Ishikawa (cell line): ENCODE data around the gene CHIC1.

ENCODE experiments used
- CEBPB ChIP-seq: IDR thresholded peaks from 2 replicates; pipeline ENCODE4 v1.6.1; 2012
- CREB1 ChIP-seq: IDR thresholded peaks from 2 replicates; pipeline ENCODE4 v1.6.1; 2012; ENCODE audit warnings: low read depth
- EGR1 ChIP-seq: IDR thresholded peaks from 2 replicates; pipeline ENCODE4 v1.6.1; 2012
- EP300 ChIP-seq: IDR thresholded peaks from 2 replicates; pipeline ENCODE4 v1.6.1; 2012; ENCODE audit warnings: borderline replicate concordance
- FOXM1 ChIP-seq: IDR thresholded peaks from 2 replicates; pipeline ENCODE4 v1.6.1; 2012; ENCODE audit warnings: low read depth, borderline replicate concordance
- NFIC ChIP-seq: IDR thresholded peaks from 2 replicates; pipeline ENCODE4 v1.6.1; 2012
- RAD21 ChIP-seq: IDR thresholded peaks from 2 replicates; pipeline ENCODE4 v1.6.1; 2012; ENCODE audit warnings: low read depth
- REST ChIP-seq: IDR thresholded peaks from 2 replicates; pipeline ENCODE4 v1.6.1; 2012; ENCODE audit warnings: low read depth, mild to moderate bottlenecking
- TAF1 ChIP-seq: IDR thresholded peaks from 2 replicates; pipeline ENCODE4 v1.6.1; 2012; ENCODE audit warnings: low read depth, mild to moderate bottlenecking
- TCF12 ChIP-seq: IDR thresholded peaks from 2 replicates; pipeline ENCODE4 v1.6.1; 2012; ENCODE audit warnings: low read depth
- TEAD4 ChIP-seq: IDR thresholded peaks from 2 replicates; pipeline ENCODE4 v1.6.1; 2012
- USF1 ChIP-seq: IDR thresholded peaks from 2 replicates; pipeline ENCODE4 v1.6.1; 2012
- YY1 ChIP-seq: IDR thresholded peaks from 2 replicates; pipeline ENCODE4 v1.6.1; 2012; ENCODE audit warnings: low read depth
- ZBTB7A ChIP-seq: IDR thresholded peaks from 2 replicates; pipeline ENCODE4 v1.6.1; 2012; ENCODE audit warnings: low read depth
- TF ChIP-seq, protein P1 (sequence below): IDR thresholded peaks from 2 replicates; pipeline ENCODE4 v1.6.1; 2012

CHIC1 gene

DNA sequence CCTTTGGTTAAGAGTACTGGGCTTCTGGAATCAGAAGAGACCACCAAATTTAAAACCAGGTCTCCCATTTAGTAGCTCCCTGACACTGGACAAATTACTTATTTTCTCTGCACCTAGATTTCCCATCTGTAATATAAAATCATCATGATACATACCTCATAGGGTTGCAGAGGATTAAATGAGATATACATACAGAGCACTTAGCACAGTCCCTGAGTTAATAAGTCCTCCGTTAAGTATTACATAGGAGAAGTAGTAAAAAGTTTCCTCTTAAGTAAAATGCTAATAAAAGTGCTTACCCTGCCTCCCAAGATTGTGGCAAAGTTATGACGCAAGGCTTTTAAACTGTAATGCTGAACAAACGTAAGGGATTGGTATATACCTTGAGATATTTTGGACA, 539 bp upstream of the CHIC1 start:
- TF ChIP-seq, protein P1, sequence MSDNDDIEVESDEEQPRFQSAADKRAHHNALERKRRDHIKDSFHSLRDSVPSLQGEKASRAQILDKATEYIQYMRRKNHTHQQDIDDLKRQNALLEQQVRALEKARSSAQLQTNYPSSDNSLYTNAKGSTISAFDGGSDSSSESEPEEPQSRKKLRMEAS: no peak
- TF ChIP-seq YY1: no peak
- no peak for TF ChIP-seq USF1
- TF ChIP-seq FOXM1: no peak

GRCh38 chrX:73563738-73564068, 706 bp downstream of the CHIC1 start:
- TF ChIP-seq CEBPB (no peak), TAF1 (no peak), TEAD4 (no peak), CREB1 (no peak), EGR1 (no peak), ZBTB7A (no peak), YY1 (no peak), REST (no peak), USF1 (no peak), FOXM1 (no peak), EP300 (no peak), NFIC (no peak), TCF12 (no peak)
- TF ChIP-seq, protein P1: no peak

GRCh38 chrX:73577361-73577760, 14.4 kb downstream of the CHIC1 start:
- TF ChIP-seq REST (no peak), FOXM1 (no peak), CREB1 (no peak), EGR1 (no peak), USF1 (no peak), NFIC (no peak), ZBTB7A (no peak), TEAD4 (no peak), TCF12 (no peak), CEBPB (no peak), EP300 (no peak), TAF1 (no peak), RAD21 (no peak), YY1 (no peak)
- TF ChIP-seq, protein P1: no peak

DNA sequence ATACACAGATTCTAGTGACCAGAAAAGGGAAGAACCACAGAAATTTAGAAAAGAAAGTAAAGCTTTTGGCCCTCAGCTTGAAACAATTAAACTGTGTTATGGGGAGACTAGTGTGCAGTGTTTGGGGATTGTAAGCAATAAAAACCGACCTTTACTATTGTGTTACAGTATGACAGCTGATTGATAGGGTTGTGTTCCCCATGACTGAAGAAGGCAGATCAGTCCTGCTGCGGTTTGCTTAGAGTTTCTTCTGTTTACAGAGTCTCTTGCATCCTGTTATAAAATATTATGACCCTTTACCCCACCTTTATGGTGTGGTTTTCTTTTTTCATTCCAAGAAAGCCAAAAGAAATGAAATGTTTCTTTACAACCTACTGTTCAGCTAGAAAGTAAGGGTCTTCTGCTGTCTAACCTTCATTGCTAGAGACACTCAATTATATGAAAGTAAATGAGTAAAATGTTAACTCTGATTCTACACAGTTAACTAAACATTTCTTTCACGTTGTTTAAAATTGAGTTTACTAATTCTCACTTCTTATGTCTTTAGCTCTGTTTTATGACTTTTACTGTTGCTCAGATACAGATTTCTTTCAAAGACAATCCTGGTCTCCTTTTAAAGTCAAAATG, 18.1 kb downstream of the CHIC1 start:
- TF ChIP-seq NFIC (no peak), TAF1 (no peak), RAD21 (no peak), CEBPB (no peak), TCF12 (no peak), USF1 (no peak), EP300 (no peak), ZBTB7A (no peak), REST (no peak), TEAD4 (no peak)
- TF ChIP-seq, protein P1: no peak
